Measurements from ENCODE around the gene ZFHX3. TPM values are rescaled to one million over a fixed set of nuclear protein-coding genes. Genes with fewer than 3 reads are reported as not detected.

Gene ZFHX3
- total and polyA plus RNA-seq, 2 of the 8 experiments (the other 6 are each of a cell fraction or from before 2014, with no cell fraction given): 0.08 to 0.99 TPM

GRCh38 chr16:72807245-72807644 is 240.7 kb downstream of the ZFHX3 start:
- Histone ChIP-seq H4K8ac (ENCODE audit: extremely low read depth, insufficient read depth, low read length) (no peak overlapping the region), H4K20me1 (replicated peaks in 1 of 2; ENCODE audit: control insufficient read depth in 1 of 2, insufficient read depth in 2 of 2, low read length in 2 of 2) (peaks cover 0 to 2% of the 10 kb centered on the region in 2 experiments), H2BK20ac (ENCODE audit: low read length) (no peak overlapping the region), H2AK5ac (ENCODE audit: low read depth, low read length) (no peak overlapping the region), H2AFZ (ENCODE audit: low read length) (no peak overlapping the region), H3K14ac (ENCODE audit: insufficient read length) (no peak overlapping the region), H3K9ac (replicated peaks in 1 of 4; ENCODE audit: extremely low read depth in 1 of 4, low read depth in 3 of 4, low read length in 3 of 4) (no peak overlapping the region), H3K23ac (ENCODE audit: insufficient read length) (no peak overlapping the region), H3K18ac (ENCODE audit: extremely low read depth, low read length) (no peak overlapping the region), H3K4me1 (replicated peaks in 1 of 4; ENCODE audit: control insufficient read depth in 3 of 4, insufficient read depth in 4 of 4, low read length in 3 of 4) (peaks cover 0 to 5% (median 2%) of the 10 kb centered on the region in 4 experiments; a peak in 3 of 7 replicates), H4K5ac (ENCODE audit: insufficient read length, low read depth, low read length) (no peak overlapping the region), H3K36me3 (ENCODE audit: control insufficient read depth in 2 of 4, insufficient read depth in 4 of 4, low read length in 3 of 4) (no peaks in the 10 kb centered on the region), H3K9me3 (ENCODE audit: insufficient read depth in 2 of 2, low read depth in 1 of 2, low read length in 1 of 2) (no peaks in the 10 kb centered on the region), H3K4me3 (ENCODE audit: extremely low read depth in 1 of 4, insufficient read depth in 2 of 4, low read depth in 3 of 4, low read length in 4 of 4) (no peak overlapping the region), H3K79me1 (ENCODE audit: low read depth, low read length) (no peaks in the 10 kb centered on the region), H2BK5ac (ENCODE audit: low read depth, low read length) (no peak overlapping the region), H3K27ac (ENCODE audit: low read depth, low read length) (no peak overlapping the region), H2BK15ac (ENCODE audit: low read length) (no peak overlapping the region), H3K23me2 (ENCODE audit: low read depth, low read length) (no peaks in the 10 kb centered on the region), H2BK12ac (ENCODE audit: low read depth, low read length) (no peak overlapping the region), H2BK120ac (replicated peaks; ENCODE audit: low read depth, low read length) (no peak overlapping the region), H4K91ac (replicated peaks; ENCODE audit: insufficient read length, low read length) (no peak overlapping the region), H3K56ac (replicated peaks; ENCODE audit: insufficient read length, low read depth, low read length) (no peak overlapping the region), H3K4ac (replicated peaks; ENCODE audit: insufficient read length, low read depth, low read length) (no peak overlapping the region), H3K4me2 (ENCODE audit: insufficient read depth in 1 of 2, low read depth in 2 of 2, low read length in 2 of 2) (peak overlapping the region in 1 of 2 experiments; percentile 30; a peak in 1 of 4 replicates), H3K79me2 (ENCODE audit: control insufficient read depth in 1 of 2, insufficient read depth in 2 of 2, low read length in 2 of 2) (no peaks in the 10 kb centered on the region), H3K27me3 (replicated peaks in 1 of 4; ENCODE audit: control insufficient read depth in 3 of 4, extremely low read depth in 1 of 4, insufficient read depth in 3 of 4, low read length in 3 of 4) (no peaks in the 10 kb centered on the region)
- POLR2A ChIA-PET (ENCODE audit: partially characterized antibody): no interaction called here
- 76% methylated on average over 3 of the region's 3 CpGs; no CpG with 5 or more reads in 1 of the 2 experiments for WGBS, 2 experiments (ENCODE audit: extremely low coverage in 1 of 2, insufficient coverage in 1 of 2, insufficient read length in 1 of 2, insufficient replicate concordance in 2 of 2, low coverage in 1 of 2, low lambda C conversion rate in 2 of 2, missing lambda C conversion rate in 1 of 2)
- FAIRE-seq (no peak), DNase-seq (ENCODE audit: low read depth in 1 of 2, low spot score in 2 of 2) (no peak)
- TF ChIP-seq SP4 (IDR thresholded peaks at IDR 0.05; ENCODE audit: low read length) (no peak), MAX (IDR thresholded peaks at IDR 0.05) (no peak), BRCA1 (IDR thresholded peaks at IDR 0.05; ENCODE audit: low read depth, low read length) (no peak), CBX8 (IDR thresholded peaks at IDR 0.05; ENCODE audit: borderline replicate concordance, low read depth, low read length) (no peak), PHF8 (conservative IDR thresholded peaks at IDR 0.05; ENCODE audit: low read depth, low read length) (no peak), NANOG (IDR thresholded peaks at IDR 0.05; ENCODE audit: insufficient read depth, low read depth, low read length, poor library complexity, severe bottlenecking) (no peak), CEBPB (IDR thresholded peaks at IDR 0.05; ENCODE audit: low read depth, low read length) (no peak), ASH2L (IDR thresholded peaks at IDR 0.05; ENCODE audit: low read length) (no peak), POLR2AphosphoS5 (IDR thresholded peaks at IDR 0.05; ENCODE audit: low read depth, low read length) (no peak), KDM1A (IDR thresholded peaks at IDR 0.05; ENCODE audit: borderline replicate concordance, low read length) (no peak), EZH2 (IDR thresholded peaks at IDR 0.05; ENCODE audit: low read depth, low read length, severe bottlenecking) (no peak)
- TF ChIP-seq, protein P1, sequence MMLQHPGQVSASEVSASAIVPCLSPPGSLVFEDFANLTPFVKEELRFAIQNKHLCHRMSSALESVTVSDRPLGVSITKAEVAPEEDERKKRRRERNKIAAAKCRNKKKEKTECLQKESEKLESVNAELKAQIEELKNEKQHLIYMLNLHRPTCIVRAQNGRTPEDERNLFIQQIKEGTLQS (IDR thresholded peaks at IDR 0.05; ENCODE audit: insufficient read depth, low read depth, low read length): no peak
- CTCF ChIA-PET (ENCODE audit: partially characterized antibody): interaction anchor here (0.6 to 2.3 kb wide), 8 partner anchors 11 to 301 kb away, joined by 3 to 11 read pairs (median 4); no protein-coding TSS in a partner anchor
